ENCODE measurements around the gene YWHAG.
"Not testable (repeated sequence)": the region's sequence is repeated elsewhere in the genome, so short reads cannot be mapped to it uniquely, and the experiment has no call there.

The YWHAG gene

DNA sequence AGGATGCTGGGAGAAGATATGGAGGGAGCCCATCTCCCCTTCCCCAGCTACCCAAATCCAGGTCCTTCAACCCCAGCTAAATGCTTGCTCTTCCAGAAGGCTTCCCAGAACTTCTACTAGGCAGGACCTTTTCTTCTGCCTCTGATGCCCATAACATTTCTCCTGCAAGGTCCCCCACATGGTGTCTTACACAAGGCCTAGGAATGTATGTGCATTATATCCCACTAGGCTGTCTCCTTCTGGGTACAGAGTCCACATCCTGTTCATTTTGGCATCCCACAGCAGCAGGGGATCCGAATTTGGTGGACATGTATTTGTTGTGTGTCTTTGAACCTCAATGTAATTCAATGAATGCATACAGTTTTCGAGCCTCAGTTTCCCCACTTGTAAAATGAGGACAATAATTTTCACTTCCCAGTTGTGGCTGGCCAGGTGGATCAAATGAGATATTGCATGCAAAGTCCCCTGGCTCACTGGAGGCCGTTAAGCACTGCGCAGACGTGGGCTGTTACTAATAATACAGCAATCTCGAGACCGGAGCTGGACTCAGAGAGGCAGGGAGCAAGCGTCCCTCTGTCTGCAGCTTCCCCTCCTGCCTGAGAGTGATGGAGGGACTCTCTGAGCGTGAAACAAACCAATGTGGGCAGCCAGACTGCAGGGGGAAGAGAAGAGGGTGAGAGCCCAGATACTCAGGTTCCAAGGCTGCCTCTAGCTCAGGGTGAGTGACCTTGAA is 18.6 kb upstream of the YWHAG start:
- DNase-seq, result no peak

DNA sequence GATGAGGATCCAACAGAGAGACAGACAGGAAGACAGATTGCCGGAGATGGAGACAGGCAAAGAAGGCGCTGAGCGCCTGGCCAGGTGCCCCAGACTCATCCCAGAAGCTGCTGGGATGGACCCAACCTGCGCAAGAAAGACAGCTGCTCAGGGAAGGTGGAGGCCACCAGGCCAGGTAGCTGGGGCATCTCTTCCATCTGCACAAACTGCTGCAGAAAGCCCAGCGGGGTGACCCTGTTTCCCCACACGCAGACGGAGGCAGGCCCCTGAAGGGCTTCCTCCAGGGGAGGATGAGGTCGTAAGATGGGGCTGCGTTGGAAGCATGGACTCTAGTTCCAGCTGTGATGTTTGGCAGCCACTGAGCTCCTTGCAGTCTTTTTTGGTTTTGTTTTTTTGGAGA is 16.5 kb upstream of the YWHAG start:
- no peak for DNase-seq

GRCh38 chr7:76372984-76373833 is 14.4 kb upstream of the YWHAG start:
- DNase-seq, result no peak

DNA sequence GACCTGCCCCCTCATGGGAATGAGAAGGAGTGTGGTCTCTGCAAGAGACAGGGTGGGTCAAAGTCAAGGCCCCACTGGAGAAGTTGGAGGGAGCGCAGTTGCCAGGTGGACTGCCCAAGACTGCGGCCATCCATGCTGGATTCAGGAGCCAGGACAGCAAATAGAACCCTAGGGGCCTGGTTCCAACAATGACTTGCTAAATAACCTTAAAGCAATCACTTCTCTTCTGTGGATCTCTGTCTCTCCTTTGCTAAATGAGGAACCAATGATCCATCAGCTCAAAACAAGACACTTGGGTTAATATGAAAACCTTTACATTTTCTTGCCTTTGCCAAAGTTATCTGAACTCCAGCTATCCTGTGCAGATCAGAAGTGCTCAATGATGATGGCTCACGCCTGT is 12.6 kb upstream of the YWHAG start:
- DNase-seq, result no peak

DNA sequence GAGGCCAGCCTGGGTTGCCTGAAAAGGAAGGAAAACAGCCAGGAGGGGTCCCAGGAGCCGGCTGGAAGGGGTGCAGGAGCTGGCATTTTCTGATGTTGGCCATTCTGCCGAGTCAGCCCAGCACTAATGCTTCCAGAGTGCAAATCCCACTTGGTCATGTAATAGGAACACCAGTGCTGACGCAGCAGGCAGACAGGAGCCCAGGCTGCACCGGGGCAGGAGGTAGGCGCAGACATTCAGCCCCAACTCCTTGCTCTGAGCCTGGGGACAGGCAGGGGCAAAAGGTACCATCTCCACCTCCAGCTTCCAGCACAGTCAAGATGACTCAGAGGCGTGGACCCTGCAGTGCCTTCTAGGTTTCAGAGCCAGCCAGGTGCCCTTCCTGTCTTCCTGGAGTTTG is 10.2 kb upstream of the YWHAG start:
- DNase-seq, result no peak

DNA sequence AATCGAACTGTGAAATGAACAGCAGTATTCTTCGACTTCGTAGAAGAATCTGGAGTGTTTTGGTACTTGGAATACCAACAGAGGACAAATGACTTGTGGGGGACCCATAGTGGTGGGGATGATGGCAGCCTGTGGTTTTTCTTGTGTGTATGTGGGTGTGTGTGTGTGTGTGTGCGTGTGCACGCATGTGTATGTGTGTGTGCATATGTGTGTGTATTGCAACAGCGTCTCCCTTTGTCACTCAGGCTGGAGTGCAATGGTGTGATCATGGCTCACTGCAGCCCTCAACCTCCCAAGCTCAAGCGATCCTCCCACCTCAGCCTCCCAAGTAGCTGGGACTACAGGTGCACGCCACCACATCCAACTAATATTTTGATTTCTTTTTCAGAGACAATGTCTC is 9.4 kb upstream of the YWHAG start:
- no peak for DNase-seq

- DNase-seq, result no peak
These were observed 5.4 kb upstream of the YWHAG start for GRCh38 chr7:76364198-76364584.

DNA sequence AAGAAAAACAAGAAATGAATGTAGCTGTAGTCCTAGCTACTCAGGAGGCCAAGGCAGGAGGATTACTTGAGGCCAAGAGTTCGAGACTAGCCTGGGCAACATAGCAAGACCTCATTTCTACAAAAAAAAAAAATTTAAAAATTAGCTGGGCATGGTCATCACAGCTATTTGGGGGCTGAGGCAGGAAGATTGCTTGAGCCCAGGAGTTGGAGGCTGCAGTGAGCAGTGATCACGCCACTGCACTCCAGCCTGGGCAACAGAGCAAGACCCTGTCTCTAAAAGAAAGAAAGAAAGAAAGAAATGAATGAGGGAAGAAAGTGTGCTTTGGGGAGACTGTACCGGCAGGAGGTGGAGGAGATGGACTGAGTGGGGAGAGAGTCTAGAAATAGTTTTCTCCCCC is 5.0 kb upstream of the YWHAG start:
- DNase-seq, result not testable (repeated sequence)

DNA sequence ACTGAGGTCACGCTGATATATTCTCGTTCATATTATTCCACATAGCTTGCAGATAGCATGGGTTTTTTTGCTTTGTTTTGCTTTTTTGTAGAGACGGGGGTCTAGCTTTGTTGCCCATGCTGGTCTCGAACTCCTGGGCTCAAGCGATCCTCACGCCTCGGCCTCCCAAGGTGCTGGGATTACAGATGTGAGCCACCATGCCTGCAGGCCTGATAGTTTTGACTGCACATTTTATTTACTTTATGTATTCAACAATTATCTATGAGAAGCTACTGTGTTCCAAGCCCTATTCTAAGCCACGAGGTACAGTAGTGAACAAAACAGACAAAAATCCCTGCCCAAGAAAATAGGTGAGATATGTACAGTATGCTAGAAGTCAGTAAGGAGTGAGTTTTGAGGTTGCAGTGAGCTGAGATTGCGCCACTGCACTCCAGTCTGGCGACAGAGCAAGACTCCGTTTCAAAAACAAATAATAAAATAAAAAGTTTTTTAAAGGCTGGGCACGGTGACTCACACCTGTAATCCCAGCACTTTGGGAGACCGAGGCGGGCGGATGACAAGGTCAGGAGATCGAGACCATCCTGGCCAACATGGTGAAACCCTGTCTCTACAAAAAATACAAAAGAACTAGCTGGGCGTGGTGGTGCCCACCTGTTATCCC is 1.3 kb upstream of the YWHAG start:
- DNase-seq, result peak in 1 of 3 experiments; percentile 32

- peak; percentile 99 to 100 (median 99) for DNase-seq
These were observed 553 bp upstream of the YWHAG start for GRCh38 chr7:76359111-76359977.

DNA sequence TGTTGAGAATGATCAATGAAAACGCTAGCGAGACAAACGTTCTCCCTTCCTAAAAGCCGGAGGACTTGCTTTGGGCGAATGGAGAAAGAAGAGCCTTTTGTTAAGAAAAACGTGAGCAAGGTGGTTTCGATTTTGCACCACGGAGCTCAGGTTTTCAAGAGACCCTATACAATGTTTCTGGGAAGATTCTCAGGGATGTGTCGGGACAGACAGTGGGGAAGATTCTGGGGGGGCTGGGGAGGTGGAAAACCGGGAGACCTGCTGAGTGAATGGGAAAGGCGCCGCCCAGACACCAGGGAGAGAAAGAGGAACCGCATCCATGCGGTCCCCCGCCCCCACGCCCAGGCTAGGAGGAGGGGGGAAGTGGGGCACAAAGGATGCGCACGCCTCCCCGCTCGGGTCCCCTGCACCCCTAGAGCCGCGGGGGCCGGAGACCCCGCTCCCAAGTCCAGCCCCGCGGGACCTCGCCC is 745 bp downstream of the YWHAG start:
- DNase-seq, result peak; percentile 59 to 87 (median 84)

GRCh38 chr7:76357475-76358010 is 1.2 kb downstream of the YWHAG start:
- DNase-seq, result no peak

DNA sequence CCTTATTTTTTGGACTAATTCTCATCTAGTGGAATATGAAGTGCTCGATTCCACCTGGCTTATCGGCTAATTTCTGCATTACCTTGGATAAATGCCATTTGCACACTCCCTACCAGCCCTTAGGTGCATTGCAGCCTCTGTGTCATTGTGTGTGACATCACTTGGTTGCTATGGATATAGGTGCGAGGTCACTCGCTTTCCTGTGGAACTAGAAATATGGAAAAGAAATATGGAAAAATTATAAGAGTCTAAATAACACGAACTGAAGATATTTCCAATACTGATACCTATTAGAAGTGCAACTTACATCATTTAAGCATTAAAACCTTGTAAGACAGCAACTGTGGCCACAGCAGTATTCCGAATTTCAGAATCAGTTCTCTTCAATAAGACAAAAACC is 2.0 kb downstream of the YWHAG start:
- peak; percentile 20 to 75 (median 21) for DNase-seq

- DNase-seq, result no peak
These were observed 2.7 kb downstream of the YWHAG start for GRCh38 chr7:76356115-76356514.

- DNase-seq, result no peak
These were observed 3.6 kb downstream of the YWHAG start for GRCh38 chr7:76354981-76355730.

- no peak for DNase-seq
These were observed 4.3 kb downstream of the YWHAG start for GRCh38 chr7:76354516-76354915.

DNA sequence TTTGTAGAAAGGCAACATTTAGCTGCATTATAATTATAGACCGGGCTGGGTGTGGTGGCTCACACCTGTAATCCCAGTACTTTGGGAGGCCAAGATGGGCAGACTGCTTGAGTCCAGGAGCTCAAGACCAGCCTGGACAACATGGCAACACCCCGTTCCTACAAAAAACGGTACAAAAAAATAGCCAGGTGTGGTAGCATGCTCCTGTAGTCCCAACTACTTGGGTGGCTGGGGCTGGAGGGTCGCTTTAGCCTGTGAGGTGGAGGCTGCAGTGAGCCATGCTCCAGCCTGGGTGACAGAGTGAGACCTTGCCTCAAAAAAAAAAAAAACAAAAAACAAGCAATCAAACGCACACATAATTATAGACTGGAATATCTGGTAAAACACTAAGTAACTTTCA is 5.0 kb downstream of the YWHAG start:
- no peak for DNase-seq

DNA sequence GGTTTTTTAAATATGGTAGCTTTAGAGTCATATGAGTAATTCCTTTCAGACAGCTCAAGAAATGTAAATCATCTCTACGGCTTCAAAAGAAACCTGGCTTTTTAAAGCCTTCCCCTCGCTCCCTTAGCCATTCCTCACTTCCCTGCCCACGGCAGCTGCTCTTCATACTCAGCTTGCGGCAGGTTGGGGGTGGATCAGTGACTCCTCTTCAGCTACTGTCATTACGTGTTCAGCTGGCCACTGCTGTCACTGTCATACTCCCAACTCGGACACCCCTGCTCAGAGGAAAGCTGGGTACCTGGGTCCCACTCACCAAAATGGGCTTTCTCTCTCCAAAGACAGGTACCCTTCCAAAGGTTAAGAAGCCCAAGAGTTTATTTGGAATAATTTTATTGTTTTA is 6.6 kb downstream of the YWHAG start:
- DNase-seq, result no peak

DNA sequence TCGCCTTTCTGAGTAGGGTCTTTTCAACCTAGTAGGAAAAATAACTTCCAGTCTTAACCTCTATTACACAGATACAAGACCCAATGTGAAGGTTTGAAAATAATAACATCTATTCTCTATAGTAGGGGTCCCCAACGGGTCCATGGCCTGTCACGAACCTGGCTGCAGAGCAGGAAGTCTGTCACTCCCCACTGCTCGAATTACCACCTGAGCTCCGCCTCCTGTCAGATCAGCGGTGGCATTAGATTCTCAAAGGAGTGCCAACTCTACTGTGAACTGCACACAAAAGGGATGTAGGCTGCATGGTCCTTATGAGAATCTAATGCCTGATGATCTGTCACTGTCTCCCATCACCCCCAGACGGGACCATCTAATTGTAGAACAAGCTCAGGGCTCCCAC is 7.4 kb downstream of the YWHAG start:
- DNase-seq, result no peak

DNA sequence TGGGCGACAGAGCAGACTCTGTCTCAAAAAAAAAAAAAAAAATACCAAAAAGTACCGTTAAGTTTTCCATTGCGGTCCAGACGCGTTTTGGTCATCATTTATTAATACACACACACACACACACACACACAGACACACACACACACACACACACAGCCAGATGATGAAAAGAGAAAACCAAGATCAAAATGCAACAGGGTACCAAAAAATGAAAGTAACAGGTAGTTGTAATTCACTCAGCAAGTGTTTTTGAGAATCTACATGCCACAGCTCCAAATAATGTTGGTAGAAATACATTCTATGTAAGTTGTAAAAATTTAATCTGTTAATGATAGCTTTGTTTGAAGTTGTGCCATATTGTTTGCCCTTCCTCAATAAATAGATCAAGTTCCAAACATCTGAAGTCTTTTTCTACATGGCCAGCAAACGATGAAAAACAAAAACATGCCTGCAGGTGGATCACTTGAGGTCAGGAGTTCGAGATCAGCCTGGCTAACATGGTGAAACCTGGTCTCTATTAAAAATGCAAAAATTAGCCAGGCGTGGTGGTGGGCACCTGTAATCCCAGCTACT is 9.4 kb downstream of the YWHAG start:
- DNase-seq, result no peak

DNA sequence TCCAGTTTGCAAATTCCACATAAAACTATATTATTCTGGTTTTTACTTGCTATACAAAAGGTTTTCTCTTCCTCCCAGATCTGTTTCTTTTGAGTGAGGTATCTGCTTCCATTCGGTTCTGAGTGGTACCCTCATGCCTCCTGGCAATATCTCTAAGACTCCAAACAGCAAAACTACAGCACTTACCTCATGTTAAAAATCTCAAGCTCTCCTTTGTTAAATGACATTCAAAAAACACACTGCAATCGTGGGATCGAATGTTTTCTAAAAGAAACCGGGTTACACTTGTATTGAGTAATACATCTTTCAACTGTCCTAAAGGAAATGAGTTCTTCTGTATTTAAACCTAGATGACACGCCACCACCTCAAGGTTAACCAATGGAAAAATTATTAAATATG is 11.1 kb downstream of the YWHAG start:
- DNase-seq, result no peak

Measured in NCI-H1417 (cell line).